ENCODE measurements around the gene SPATA21.
A peak's percentile ranks its signal among the peaks of the same experiment; 100 is the strongest.

SPATA21 gene

DNA sequence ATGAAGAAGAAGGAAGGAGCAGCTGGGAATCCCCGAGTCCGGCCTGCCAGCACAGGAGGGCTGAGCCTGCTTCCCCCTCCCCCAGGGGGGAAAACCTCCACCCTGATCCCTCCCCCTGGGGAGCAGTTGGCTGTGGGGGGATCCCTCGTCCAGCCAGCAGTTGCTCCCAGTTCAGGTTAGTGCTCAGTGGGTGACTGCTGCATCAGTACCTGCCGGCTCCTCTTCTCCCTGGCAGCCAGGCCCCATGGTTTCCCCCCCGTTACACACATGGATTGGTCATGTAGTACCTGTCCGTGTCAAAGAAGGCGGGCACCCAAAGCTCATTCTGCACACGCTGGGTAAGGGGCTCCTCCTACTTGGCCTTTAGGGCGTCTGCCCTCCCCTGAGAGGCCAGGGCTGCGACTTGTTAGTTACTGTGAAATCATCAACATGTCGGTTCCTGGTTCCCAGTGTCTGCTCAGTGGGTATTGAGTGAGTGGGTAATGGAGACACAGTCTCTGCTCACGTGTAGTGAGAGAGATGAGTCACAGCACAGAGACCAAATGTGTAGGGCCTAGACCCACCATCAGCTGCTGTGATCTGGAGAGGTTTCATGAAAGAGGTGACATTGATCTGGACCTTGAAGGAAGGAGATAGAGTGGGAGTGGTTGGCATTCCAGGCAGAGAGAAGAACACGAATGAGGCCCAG lies 14.8 kb upstream of the SPATA21 start:
- DNase-seq (ENCODE audit: low spot score), result no peak

DNA sequence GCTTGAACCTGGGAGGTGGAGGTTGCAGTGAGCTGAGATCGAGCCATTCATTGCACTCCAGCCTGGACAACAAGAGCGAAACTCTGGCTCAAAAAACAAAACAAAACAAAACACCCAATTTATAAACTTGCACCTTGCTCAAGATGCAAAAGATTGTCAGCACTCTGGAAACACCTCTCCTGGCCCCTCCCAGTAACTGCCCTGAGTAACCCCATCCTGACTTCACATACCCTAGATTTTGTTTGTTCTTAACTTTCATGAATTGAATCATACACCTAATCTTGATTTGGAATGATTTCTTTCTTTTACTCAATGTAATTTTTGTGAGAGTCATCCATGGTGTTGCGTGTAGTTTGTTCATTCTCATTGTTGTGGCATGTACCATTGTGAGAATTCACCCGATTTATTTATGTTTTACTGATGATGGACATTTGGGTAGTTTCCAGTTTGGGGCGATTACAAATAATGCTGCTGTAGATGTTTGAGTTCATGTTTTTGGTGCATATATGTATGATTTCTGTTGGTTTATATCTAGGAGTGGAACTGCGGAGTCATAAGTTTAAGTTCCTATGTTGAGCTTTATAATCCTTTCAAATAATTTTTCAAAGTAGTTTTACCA lies 13.7 kb upstream of the SPATA21 start:
- DNase-seq (ENCODE audit: low spot score), result no peak

DNA sequence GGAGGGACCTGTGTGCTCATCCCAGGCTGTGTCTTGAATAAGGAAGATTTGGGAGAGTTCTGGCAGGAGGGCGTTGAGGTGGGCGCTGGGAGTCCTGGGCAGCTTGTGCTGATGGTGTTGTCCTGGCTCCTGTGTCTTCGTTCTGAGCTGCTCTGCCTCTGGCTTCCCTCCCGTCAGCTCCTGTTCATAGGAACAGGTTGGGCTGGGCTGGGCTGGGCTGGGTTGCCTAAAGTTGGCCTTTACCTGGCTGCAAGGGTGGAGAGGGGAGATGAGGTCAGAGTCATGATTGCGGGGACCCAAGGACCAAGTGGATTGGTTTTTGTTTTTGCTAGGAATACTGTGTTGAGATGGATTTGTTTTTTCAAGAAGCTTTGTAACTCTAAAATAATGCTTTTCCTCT lies 12.4 kb upstream of the SPATA21 start:
- DNase-seq (ENCODE audit: low spot score), result no peak

DNA sequence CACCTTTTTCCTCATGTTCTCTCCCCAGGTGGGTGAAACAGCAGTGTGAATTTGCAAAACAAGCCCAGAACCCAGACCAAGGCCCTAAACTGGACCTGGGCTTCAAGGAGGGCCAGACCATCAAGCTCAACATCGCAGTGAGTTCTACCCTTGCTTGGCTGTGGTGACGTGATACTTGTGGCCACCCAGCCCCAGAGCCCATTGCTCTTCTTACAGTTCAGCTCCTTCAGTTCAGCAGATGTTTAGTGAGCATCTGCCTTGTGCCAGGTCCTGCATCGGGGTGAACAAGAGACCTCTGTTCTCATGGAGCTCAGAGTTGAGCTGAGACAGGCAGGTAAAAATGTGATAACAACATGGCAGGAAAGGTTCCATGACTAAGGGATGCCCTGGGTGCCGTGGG lies 11.8 kb upstream of the SPATA21 start:
- no peak for DNase-seq (ENCODE audit: low spot score)

DNA sequence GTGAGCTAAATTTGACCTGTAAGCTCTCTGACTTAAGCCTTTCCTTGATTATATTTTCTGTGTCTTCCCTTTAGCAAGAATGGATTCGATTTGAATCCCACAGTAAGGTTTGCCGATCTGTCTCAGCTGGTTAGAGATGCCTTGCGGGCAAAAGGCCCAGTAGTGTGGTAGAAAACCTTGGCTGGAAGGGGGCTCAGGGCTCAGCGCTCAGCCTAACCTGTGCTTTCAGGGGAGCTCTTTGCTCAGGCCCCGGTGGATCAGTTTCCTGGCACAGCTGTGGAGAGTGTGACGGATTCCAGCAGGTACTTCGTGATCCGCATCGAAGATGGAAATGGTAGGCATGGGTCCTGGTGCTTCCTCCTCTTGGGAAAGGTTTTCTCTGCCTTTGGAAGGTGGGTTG lies 10.4 kb upstream of the SPATA21 start:
- DNase-seq (ENCODE audit: low spot score), result no peak

DNA sequence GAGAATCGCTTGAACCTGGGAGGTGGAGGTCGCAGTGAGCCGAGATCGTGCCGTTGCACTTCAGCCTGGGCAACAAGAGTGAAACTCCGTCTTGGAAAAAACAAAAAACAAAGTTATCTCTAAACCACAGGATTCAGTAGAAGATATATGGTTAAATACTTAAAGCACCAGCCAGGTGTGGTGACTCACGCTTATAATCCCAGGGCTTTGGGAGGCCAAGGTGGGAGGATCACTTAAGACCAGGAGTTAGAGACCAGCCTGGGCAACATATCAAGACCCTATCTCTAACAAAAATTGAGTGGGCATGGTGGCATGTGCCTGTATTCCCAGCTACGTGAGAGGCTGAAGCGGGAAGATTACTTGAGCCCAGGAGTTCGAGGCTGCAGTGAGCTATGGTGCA lies 8.9 kb upstream of the SPATA21 start:
- DNase-seq (ENCODE audit: low spot score), result no peak

DNA sequence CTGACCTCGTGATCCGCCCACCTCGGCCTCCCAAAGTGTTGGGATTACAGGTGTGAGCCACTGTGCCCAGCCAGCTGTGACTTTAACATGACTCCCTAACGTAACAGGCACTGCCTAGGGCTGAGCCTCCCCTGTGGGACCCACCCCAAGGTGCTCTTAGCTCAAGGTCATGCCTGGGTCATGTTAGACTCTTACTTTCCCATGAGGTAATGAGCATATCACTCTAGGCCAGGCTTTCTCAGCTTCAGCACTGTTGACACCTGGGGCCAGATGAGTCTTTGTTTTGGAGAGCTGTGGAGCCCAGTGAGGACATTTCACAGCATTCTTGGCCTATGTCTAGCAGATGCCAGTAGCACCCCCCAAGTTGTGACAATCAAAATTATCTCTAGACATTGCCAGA lies 7.8 kb upstream of the SPATA21 start:
- no peak for DNase-seq (ENCODE audit: low spot score)

DNA sequence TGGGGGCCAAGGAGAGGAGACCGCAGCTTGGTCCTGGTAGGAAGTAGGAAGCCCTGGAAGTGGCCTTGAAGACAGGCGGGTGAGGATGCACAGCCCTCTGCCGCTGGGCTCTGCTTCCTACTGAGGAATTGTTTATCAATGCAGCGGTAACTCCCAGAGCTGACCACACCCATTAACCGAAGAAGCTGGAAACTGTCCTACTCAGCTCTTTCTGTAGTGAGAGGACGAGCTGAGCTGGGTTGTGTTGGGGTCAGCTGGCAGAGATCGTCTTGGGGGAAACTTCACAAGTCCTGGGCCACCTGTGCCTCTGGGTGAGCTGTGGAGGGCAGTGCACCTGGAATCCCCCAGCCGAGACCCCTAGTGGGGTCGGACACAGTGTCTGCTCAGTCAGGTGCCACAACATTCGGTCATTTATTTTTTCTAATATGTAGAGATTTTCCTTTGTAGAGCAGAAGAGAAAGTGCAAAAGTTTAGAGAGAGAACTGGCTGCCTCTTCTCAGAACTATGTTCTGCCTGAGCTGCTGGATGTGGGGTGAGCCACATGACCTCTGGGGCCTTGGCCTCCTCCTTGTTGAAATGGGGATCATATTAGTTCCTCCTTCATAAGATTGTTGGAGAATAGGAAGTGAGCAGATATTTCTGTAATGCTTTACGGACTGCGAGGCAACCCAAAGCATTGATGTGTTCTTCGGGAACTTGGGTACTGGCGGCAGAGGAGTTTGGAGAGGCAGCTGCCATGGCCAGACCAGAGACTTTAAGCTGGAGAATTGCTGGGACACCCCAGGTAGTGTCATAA lies 6.9 kb upstream of the SPATA21 start:
- no peak for DNase-seq (ENCODE audit: low spot score)

DNA sequence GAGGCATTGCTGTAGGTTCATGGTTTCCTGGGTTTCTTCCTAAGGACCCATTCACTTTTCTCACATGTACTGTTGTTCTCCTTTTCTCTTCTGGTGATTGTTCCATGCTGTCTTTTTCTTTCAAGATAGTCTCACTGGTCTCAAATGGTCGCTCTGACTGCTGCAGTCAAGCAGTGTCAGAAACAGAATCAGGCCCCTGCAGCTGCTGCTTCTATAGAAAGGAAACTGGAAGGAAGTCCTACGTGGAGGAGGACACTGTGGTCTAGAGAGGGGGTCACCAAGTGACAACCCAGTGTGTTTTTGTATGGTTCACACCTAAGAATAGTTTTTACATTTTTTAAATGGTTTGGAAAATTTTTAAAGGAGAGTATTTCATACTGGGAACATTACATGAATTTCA lies 5.7 kb upstream of the SPATA21 start:
- no peak for DNase-seq (ENCODE audit: low spot score)

DNA sequence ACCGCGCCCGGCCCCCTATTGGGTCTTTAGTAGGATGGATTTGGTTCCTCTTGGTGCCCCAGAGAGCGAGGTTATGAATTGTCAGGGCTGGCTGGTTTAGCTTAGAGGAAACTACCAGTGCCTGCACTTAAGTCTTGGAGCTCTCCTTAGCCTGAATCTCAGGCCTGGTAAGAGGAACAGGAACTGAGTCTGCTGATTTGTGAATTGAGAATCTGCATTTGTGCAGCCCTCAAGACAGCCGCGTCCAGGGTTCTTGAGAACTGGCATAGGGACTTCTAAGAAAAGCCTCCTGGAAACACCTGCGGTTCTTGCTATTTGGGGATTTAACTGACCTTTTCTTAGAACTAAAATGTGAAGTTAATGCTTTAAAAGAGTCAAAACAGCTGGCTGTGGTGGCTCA lies 5.0 kb upstream of the SPATA21 start:
- no peak for DNase-seq (ENCODE audit: low spot score)

DNA sequence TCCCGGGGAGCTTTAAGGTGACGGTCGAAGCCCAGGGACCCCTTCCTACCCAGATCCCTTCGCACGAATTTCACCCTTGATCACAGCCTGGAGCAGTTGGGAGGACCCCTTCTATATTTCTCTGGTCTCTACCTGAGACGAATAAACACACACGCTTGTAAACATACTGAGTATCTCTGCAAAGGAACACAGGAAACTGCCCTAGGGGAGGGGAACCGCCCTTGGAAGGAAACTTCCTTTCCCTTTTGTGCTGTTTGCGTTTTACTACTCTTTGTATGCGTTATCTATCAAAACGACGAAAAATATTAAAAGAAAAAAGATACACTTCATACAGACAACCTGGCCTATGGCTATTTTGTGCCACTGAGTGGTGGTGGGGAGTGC lies 4.0 kb upstream of the SPATA21 start:
- no peak for DNase-seq (ENCODE audit: low spot score)

DNA sequence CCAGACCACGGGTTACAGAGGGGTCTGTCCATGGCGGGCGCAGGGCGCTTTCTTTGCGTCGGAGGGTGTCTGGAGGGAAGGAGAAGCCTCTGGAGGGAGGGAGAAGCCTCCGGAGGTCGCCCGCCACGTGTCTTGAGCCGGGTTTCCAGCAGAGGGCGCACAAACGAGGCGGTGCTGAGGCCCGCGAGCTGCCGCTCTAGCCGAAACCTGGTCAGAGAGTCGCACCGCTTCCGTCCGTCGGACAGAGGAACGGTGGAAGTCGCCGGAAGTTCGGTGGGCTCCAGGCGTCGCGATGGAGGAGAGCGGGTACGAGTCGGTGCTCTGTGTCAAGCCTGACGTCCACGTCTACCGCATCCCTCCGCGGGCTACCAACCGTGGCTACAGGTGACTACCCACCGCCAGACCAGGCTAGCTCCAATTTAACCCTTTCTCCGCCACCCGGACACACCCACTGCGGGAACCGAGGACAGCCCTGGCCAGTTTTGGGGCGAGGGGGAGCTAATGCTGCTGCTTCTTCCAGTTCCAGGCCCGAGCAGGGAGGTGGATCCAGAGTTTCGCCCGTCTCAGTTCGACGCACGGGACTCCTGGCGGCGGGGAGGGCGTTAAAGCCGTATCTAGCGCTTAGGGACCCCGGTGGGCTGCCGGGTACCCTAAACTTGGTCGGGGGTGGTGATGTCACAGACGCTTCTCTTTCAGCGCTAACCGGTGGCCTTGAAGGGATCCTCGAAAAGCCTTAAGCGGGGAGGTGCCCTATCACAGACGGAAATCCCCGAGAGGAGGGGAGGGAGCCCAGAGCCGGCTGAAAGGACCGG lies 3.5 kb upstream of the SPATA21 start, which contains the start of gene NECAP2:
NECAP2 (plus strand) TSS at position 255 of the 812 bp plus-strand sequence; CDS start at position 293, 38 bp downstream.
- DNase-seq (ENCODE audit: low spot score), result peak; percentile 91

DNA sequence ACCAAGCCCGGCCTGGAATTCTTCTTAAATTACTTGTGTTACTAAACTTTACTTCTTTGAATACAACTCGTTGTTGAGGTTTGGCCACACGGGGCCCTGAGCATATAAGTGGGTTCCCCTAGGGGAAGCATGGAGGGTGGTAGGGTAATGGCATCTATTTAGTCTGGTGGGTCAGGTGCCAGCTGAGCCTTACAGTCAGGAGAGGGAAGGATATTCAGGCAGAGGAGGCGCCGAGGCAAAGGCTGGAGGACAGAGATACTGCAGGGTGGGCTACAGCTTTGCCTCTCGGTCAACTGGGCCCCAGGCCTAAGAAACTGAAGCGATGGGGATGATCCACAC lies 2.9 kb upstream of the SPATA21 start:
- DNase-seq (ENCODE audit: low spot score), result no peak

DNA sequence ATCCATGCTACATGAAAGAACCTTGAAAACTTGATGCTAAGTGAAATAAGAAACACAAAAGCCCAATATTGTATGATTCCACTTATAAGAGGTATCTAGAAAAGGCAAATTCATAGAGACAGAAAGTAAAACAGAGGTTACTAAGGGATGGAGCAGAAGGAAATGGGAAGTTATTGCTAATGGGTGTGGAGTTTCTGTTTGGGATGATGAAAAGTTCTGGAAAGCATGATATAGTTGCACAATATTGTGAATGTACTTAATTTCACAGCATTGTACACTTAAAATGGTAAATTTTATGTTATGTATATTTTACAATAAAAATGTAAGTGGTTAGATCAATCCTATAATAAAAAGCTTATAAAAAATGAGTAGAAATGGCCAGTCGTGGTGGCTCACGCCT lies 1.7 kb upstream of the SPATA21 start:
- no peak for DNase-seq (ENCODE audit: low spot score)

DNA sequence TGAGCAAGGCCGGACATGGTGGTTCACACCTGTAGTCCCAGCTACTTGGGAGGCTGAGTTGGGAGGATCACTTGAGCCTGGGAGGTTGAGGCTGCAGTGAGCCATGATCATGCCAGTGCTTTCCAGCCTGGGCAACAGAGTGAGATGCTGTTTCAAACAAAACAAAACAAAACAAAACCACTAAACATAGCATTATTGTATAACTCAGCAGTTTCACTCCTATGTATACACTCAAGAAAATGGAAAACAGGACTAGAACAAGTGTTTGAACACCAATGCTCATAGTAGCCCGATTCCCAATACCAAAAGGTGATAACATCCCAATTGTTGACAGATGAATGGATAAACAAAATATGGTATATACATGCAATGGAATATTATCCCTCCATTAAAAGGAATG lies 1.3 kb upstream of the SPATA21 start:
- no peak for DNase-seq (ENCODE audit: low spot score)

DNA sequence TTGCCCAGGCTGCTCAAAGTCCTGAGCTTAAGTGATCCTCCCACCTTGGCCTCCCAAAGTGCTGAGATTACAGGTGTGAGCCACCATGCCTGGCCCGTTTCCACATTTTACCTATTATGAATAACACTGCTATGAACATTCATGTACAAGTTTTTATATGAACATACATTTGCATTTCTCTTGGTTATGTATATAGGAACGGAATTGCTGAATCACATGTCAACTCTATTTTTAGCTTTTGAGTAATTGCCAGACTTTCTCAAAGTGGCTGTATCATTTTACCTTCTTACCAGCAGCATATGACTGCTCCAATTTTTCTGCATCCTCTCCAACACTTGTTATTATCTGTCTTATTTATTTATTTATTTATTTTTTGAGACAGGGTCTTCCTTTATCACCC lies 2.7 kb downstream of the SPATA21 start:
- DNase-seq (ENCODE audit: low spot score), result no peak

DNA sequence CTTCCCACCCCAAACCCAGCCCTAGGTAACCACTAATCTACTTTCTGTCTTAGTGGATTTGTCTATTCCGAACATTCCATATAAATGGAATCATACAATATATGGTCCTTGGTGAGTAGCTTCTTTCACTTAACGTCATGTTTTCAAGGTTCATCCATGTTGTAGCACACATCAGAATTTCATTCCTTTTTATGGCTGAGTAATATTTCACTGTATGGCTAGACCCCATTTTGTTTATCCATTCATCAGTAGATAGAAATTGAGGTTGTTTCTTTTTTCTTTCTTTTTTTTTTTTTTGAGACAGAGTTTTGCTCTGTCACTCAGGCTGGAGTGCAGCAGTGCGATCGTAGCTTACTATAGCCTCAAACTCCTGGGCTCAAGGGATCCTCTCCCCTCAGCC lies 3.2 kb downstream of the SPATA21 start:
- no peak for DNase-seq (ENCODE audit: low spot score)

DNA sequence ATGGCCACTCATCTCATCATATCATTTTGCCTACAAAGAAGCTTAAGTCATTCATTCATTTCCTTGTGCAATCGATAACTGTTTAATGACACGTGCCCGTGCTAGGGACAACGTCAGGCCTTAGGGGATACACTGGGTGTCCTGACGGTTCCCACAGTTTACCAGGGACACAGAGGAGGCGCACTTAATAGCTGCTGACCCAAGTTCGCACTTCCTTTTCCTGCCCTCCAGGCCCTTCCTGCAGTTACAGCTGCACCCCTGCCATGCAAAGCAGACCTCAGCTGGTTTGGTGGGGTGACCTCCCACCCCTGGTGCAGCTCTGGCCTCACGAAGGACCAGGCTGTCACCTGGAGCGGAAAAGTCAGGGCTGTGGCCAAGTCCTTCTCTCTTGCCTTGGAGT lies 4.2 kb downstream of the SPATA21 start:
- DNase-seq (ENCODE audit: low spot score), result no peak

DNA sequence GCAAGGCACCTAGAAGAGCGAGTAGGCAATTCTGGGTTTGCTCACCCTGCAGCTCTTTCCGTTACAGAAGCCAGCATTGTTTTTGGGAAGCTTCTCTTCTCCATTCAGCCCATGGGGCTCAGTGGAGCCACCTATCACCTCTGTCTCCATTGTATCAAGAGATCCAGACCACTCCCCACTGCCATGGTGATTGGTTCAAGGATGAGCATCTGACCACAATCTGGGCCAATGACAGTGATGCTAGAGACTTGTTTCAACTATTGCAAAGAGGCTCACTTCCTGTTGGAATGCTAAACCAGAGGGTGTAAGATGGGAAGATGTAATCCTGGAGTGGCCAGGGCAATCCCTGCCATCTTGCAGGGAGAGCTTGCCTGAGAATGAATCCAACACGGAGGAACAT lies 6.6 kb downstream of the SPATA21 start:
- DNase-seq (ENCODE audit: low spot score), result peak; percentile 40

DNA sequence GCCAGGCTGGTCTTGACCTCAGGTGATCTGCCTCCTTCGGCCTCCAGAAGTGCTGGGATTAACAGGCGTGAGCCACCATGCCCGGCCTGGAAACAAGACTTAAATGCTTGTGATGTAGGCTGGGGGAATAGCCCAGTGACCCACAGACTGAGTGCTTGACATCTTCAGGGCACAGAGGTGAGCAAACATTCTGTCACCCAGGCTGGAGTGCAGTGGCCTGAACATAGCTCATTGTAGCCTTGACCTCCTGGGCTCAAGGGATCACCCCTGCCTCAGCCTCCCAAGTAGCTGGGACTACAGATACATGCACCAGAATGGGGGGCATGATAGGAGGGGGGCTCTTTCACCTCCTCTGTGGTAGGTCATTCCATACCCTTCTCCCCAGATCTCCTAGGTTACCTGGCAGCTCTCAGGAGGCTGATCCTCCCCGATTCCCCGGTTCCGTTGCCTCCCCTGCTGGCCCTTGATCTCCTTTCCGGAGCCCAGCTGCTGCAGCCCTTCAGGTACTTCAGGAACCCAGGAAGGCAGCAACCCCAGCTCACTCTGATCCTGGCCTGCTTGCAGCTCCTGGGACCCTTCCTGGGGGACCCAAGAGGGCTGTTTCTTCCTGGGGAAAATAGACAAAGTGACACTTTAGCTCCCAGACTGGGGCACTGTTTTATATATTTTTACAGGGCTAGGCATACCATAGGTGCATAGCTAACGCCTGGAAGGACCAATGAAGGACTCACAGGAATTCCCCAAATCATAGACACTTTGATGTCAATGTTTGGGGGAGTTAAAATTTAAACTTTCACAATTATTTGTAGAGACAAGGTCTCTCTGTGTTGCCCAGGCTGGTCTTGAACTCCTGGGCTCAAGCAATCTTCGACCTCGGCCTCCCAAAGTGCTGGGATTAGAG lies 11.8 kb downstream of the SPATA21 start:
- DNase-seq (ENCODE audit: low spot score), result no peak

DNA sequence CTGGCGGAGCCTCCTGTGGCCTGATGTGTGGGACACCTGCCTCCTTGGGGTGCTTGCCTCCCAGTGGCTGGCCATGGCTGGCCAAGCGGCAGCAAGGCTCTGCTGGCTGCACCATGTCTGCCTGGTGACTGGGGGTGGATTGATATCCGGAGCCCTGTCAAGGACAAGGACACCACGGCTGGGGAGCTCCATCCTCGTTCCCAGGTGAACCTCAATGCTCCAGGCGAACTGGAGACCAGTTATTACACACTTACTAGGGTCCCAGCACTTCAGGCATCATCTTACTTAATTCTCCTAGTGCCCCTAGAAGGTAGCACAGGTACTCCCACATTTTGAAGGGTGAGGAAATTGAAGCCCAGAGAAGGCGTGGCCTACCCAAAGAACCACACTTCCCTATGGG lies 15.2 kb downstream of the SPATA21 start:
- no peak for DNase-seq (ENCODE audit: low spot score)

DNA sequence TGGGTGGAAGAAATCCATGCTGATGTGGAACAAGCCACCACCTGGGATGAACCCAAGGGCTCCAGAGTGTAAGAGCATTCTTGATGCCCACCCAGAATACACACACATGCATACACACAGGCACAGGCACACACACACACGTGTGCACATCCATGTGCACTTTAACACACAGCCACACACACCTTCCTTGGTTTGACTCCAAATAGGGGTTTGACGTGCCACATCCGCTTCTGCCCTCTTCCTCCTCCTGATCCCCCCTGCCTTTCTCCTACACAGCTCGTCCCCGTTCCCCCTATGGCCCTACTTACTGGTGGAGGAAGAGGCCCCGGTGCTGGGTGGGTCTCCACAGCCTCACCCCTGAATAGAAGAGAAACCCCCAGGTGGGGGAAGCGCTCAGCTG lies 16.0 kb downstream of the SPATA21 start:
- DNase-seq (ENCODE audit: low spot score), result no peak
